Endothelial cell of umbilical vein (primary cell): ENCODE results near the gene ISL1.

ENCODE experiments used
- CTCF ChIP-seq, 2 donors: IDR thresholded peaks; 1 replicate in 1 of 2; 2 replicates in 1 of 2; pipeline ENCODE4 v1.5.1; 2011; ENCODE audit warnings: low read length in 2 of 2, mild to moderate bottlenecking in 2 of 2, moderate library complexity in 2 of 2, control low read depth in 1 of 2, inconsistent platforms in 1 of 2, low read depth in 1 of 2; ENCODE audit not compliant: insufficient read depth in 1 of 2; ENCODE audit errors: extremely low read depth in 1 of 2
- GATA2 ChIP-seq: IDR thresholded peaks from 2 replicates; pipeline ENCODE4 v1.7.0; 2011; ENCODE audit warnings: low read depth, mild to moderate bottlenecking, moderate library complexity, mixed read lengths, low read length; ENCODE audit not compliant: insufficient read length, insufficient read depth
- MAX ChIP-seq: IDR thresholded peaks from 2 replicates; pipeline ENCODE4 v1.6.1; 2011; ENCODE audit not compliant: insufficient read depth, insufficient read length
- MYC ChIP-seq: IDR thresholded peaks from one replicate; pipeline ENCODE4 v1.6.1; 2011; ENCODE audit warnings: mild to moderate bottlenecking, low read depth, low read length
- POLR2AphosphoS5 ChIP-seq: IDR thresholded peaks from 2 replicates; pipeline ENCODE4 v1.6.1; 2012; ENCODE audit warnings: low read depth, mild to moderate bottlenecking, control low read depth, low read length, moderate library complexity; ENCODE audit not compliant: insufficient read depth

GRCh38 chr5:51378061-51378409, 5.2 kb upstream of the ISL1 start:
- TF ChIP-seq MAX: no peak
- no peak for TF ChIP-seq CTCF (IDR thresholded peaks at IDR 0.05; ENCODE audit: extremely low read depth in 1 of 2, insufficient read depth in 1 of 2, low read depth in 1 of 2, low read length in 2 of 2)
- no peak for TF ChIP-seq MYC
- no peak for TF ChIP-seq POLR2AphosphoS5
- no peak for TF ChIP-seq GATA2
